Endothelial cell of umbilical vein (primary cell): ENCODE results near the gene EPS8.

ENCODE experiments used
- CTCF ChIP-seq, 2 donors: IDR thresholded peaks; 1 replicate in 1 of 2; 2 replicates in 1 of 2; pipeline ENCODE4 v1.5.1; 2011; ENCODE audit warnings: low read length in 2 of 2, mild to moderate bottlenecking in 2 of 2, moderate library complexity in 2 of 2, control low read depth in 1 of 2, inconsistent platforms in 1 of 2, low read depth in 1 of 2; ENCODE audit not compliant: insufficient read depth in 1 of 2; ENCODE audit errors: extremely low read depth in 1 of 2
- EZH2 ChIP-seq: IDR thresholded peaks from 2 replicates; pipeline ENCODE4 v1.6.1; 2012; ENCODE audit warnings: borderline replicate concordance, low read depth, mild to moderate bottlenecking, moderate library complexity, low read length, inconsistent platforms; ENCODE audit not compliant: severe bottlenecking
- JUN ChIP-seq: IDR thresholded peaks from 2 replicates; pipeline ENCODE4 v1.6.1; 2011; ENCODE audit warnings: borderline replicate concordance, low read depth; ENCODE audit not compliant: insufficient read length, insufficient read depth
- POLR2A ChIP-seq: IDR thresholded peaks from 2 replicates; pipeline ENCODE4 v1.6.1; 2012; ENCODE audit warnings: low read depth, mild to moderate bottlenecking, control low read depth, low read length
- POLR2AphosphoS5 ChIP-seq: IDR thresholded peaks from 2 replicates; pipeline ENCODE4 v1.6.1; 2012; ENCODE audit warnings: low read depth, mild to moderate bottlenecking, control low read depth, low read length, moderate library complexity; ENCODE audit not compliant: insufficient read depth
- TF ChIP-seq, protein P1 (sequence below): IDR thresholded peaks from 2 replicates; pipeline ENCODE4 v1.6.1; 2011; ENCODE audit not compliant: insufficient read depth, insufficient read length

- TF ChIP-seq POLR2AphosphoS5 (no peak), POLR2A (no peak), CTCF (IDR thresholded peaks at IDR 0.05; ENCODE audit: extremely low read depth in 1 of 2, insufficient read depth in 1 of 2, low read depth in 1 of 2, low read length in 2 of 2) (no peak), EZH2 (no peak), JUN (no peak)
- TF ChIP-seq, protein P1, sequence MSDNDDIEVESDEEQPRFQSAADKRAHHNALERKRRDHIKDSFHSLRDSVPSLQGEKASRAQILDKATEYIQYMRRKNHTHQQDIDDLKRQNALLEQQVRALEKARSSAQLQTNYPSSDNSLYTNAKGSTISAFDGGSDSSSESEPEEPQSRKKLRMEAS, result no peak
These were observed 70.0 kb downstream of the EPS8 start for GRCh38 chr12:15719230-15719629.
